NCI-H2029 treated with DMSO at 0.1 percent for 48 hours (cell line): Measurements from ENCODE around the gene CCSAP.
"Not testable (repeated sequence)": the region's sequence is repeated elsewhere in the genome, so short reads cannot be mapped to it uniquely, and the experiment has no call there.

Source experiments
- DNase-seq: peaks from one replicate; lab custom pipeline; 2025; lab: John Stamatoyannopoulos, UW

Gene CCSAP

DNA sequence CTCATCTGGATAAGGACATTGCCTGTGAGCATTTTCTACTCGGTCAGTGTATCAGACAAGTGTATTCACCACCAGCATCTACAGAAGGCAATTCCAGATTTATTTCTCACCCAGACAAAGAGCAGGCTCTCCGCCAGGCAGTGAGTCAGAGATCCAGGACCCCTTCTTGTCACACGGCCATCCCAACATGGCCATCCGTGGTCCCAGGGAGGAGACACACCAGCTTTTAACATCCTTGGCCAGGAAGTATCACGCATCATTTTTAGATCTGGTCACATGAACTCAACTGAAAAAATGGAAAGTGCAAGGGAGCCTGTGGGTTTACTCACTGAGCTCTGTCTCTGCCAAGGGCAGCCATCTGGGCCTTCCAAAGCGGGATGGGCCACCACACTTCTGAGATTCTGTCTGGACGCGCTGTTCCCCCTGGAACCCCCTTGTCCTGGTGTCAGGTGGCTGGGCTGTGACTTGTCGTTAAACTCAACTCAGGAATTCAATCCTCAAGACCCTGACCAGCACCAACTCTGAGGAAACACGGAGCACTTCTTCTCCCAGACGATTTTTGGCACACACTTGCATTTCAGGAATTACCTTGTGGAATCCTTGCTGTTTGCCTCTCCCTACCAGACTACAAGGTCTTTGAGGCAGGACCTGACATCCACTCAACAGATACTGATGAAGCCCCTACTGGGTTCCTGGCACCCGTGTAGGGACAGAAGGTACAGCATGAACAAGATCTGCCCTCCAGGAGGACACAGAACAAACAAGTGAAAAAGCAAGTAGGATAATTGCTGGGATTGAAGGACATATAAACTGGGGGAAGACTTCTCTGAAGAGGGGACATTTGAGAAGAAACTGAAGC, 21.6 kb upstream of the CCSAP start:
- no peak for DNase-seq

DNA sequence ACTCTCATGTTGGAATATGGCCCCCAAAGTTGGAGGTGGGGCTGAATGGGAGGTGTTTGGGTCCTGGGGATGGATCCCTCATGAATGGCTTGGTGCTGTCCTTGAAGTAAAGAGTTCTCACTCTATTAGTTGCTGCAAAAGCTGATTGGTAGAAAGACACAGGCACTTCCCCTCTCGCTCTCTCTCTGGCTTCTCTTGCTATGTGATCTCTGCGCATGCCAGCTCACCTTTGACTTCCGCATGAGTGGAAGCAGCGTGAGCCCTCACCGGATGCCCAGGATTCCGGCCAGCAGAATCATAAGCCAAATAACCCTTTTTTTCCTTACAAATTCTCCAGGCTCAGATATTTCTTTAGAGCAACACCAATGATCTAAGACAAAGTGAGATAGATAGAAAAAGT, 20.9 kb upstream of the CCSAP start:
- DNase-seq = no peak

DNA sequence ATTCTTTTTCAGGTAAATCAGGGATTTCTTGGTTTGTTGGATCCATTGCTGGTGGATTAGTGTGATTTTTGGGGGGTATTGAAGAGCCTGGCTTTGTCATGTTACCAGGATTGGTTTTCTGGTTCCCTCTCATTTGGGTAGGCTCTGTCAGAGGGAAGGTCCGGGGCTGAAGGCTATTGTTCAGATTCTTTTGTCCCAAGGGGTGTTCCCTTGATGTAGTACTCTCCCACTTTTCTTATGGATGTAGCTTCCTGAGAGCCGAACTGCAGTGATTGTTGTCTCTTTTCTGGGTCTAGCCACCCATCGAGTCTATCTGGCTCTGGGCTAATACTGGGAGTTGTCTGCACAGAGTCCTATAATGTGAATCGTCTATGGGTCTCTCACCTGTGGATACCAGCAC, 17.6 kb upstream of the CCSAP start:
- no peak for DNase-seq

DNA sequence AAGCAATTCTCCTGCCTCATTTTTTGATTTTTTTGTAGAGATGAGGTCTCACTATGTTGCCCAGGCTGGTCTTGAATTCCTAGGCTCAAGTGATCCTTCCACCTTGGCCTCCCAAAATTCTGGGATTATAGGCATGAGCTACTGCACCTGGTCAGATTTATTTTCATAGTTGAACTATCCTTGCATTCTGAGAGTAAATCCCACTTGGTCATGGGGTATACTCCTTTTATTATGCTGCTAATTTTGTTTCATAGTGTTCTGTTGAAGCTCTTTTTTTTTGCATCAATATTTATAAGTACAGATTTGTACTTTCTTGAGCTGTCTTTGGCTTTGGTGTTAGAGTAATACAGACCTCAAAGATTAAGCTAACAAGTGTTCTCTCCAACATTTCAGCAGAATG, 12.8 kb upstream of the CCSAP start:
- DNase-seq = no peak

DNA sequence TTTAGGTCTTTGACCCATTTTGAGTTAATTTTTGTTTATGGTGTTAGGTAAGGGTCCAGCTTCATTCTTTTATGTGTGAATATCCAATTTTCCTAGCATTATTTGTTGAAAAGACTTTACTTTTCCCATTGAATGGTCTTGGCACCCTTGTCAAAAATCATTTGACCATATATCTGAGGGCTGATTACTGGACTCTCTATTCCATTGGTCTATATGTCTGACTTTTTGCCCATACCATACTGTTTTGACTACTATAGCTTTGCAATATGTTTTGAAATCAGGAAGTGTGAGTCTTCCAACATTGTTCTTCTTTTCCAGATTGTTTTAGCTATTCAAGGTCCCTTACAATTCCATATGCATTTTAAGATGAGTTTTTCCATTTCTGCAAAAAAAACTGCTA, 11.4 kb upstream of the CCSAP start:
- DNase-seq = no peak

DNA sequence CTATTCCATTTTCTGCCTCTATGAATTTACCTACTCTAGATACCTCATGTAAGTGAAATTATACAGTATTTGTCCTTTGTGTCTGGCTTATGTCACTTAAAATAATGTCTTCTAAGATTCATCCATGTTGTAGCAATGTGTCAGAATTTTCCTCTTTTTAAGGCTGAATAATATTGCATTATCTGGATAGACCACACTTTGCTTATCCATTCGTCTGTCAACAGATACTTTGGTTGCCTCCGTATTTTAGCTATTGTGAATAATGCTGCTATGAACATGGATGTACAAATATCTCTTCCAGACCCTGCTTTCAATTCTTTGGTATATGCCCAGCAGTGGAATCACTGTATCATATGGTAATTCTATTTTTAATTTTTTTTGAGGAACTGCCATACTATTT, 10.1 kb upstream of the CCSAP start:
- no peak for DNase-seq

DNA sequence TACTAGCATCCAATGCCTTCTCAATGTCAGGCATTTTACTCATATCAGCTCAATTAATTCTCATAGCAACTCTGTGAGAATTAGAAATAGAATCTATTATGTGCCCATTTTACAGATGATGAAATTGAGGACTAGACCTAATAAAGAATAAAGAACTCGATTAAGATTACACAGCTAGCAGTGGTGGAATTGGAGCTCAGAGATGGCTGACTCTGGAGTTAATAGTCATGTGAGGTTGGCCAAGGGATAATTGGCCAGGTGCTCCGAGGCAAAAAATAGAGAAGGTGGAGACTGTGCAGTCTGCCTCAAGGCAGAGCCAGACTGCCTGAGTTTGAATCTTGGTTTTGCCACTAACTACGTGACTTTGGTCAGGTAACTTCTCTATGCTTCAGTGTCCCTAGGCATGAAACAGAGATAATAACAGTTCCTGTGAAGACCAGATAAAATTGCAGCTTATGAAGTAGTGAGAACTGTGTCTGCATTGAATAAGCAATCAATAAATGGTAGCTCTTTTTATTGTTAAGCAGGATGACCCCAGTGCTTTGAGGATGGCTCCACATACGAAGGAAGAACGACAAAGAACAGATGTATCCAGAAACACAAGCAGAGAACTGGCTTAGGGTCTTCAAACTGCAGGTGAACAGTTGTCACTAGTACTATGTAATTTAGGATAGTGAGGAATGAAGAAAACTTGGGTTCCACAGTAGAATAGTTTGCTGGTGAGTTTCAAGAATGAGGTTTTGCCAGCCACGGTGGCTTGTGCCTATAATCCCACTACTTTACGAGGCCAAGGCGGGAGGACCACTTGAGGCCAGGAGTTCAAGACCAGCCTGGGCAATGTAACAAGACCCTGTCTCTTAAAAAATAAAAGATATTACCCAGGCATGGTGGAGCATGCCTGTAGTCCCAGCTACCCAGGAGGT, 6.9 kb upstream of the CCSAP start:
- no peak for DNase-seq

DNA sequence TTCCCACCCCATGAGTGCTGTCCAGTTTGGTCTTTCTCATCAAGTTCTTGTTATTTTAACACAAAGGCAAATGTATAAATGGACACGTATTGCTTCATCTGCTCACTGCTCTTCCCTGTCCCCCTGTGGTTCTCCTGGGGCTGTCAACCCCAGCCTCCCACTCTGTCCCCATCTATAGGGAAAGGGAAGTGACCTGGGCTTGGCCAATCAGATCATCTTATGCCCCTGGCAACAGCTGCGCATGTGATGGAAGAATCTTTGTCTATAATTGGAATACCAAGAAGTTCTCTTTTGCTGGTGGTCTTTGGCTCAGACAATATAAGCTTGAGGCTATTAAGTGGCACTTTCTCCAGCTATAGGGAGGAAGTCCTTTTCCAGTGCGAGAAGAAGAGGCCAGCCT, 4.7 kb upstream of the CCSAP start:
- no peak for DNase-seq

DNA sequence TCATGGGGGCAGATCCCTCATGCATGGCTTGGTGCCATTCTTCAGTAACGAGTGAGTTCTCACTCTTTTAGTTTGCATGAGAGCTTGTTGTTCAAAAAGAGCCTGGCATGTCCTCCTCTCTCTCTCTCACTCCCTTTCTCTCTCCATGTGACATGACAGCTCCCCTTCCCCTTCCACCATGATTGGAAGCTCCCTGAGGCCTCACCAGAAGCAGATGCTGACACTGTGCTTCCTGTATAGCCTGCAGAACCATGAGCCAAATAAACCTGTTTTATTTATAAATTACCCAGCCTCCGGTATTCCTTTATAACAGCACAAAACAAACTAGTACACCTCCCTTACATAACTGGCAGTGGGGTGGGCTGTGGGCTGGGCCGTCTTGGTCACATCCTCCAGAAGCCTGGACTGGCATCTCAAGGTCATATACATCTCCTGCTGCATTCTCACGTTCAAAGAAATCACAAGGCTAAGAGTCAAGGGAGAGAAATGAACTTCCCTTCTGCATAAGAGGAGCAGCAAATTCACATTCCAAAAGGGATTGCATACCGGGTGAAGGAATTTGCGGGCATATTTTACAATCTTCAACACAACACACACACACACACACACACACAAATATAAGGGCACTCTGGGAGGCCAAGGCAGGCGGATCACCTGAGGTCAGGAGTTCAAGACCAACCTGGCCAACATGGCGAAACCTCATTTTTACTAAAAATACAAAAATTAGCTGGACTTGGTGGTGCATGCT, 2.3 kb upstream of the CCSAP start:
- DNase-seq = no peak

DNA sequence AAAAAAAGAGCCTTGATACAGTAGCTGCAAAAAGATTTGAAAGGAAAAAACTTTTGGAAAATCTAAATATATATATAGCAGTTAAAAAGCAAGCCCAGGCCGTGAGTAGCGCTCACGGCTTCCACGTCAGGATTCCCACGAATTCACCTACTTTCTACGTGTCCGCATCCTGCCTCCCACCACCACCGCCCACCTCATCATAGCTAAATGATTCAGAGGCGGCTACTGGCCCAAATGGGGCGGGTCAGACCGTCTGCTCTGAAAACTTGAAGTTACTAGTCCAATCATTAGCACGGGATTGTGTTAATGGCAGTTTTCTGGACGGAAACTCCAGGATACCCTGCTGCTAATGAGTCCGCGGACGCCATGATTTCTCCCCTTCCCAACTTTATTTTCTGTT, 1.3 kb upstream of the CCSAP start:
- no peak for DNase-seq

DNA sequence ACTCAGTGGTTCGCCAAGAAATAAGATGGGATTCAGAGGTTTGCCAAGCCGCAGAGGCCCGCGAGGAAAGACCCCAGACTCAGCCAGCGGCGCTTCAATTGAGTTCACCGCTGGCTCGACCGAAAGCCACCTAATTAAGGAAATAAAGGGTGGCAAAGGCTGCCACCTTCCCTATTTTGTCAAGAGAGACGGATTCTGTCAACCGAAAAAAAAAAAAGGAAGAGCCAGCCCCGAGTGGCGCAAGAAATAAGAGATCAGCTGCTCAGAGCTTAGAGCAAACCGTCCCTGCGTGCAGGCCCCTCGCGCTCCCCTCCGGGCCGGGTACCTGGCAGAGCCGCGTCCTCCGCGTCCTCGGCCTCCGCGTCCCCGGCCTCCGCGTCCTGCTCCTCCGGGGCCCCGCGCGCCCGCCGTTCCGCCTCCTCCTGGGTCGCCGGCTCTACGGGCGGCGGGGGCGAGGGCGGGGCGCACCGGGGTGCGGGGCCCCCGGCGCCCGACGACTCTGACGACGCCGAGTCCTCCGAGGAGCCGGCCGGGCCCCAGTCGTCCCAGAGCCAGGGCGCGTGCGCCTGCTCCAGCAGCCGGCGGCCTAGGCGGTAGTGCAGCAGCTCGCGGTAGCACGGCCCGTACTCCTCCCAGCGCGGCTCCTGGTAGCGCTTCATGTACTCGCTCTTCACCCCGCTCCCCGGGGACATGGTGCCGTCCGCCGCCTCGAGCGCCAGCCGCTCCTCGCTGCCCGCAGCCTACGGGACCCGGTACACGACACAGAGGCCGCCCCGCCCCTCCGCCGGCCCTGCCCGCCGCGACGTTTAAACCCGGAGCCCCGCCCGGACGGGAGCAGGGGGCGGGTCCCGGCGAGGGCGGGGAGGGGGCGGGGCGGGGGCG, 832 bp downstream of the CCSAP start:
- no peak for DNase-seq

DNA sequence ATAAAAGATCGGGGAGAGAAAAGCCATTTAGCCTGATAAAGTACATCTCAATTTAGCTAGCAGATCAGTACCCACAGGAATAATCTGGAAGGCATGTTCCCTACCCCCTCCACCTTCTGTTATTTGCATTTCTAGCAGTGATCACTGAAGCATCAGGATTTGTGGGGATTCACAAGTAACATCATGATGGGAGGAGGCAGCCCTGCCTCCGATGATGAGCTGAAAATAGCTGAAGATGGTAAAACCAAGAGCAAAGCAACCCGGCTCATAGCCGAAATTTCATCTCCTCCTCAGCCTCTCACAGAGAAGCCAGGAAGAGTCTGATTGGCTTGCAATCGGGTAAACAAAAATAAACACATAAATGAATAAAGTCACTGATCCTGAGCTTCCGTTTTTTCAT, 2.4 kb downstream of the CCSAP start:
- DNase-seq = no peak

DNA sequence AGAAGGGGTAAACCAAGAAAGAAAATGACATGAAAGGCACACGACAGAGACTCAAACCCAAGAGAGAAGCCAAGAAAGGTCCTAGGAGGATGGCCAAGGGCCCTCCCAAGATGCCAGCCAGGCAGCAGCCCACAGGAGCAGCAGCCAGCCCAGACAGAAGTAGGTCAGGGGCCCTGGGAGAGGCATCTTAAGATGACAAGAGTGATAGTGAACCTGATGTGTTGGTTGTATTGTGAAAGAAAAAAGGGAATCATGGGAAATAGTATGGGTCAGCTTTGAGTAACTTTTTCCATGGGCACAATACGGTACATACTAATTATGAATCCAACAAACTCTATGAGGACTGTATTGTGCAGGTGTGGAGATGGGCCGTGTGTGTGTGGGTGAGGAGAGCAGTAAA, 3.3 kb downstream of the CCSAP start:
- no peak for DNase-seq

DNA sequence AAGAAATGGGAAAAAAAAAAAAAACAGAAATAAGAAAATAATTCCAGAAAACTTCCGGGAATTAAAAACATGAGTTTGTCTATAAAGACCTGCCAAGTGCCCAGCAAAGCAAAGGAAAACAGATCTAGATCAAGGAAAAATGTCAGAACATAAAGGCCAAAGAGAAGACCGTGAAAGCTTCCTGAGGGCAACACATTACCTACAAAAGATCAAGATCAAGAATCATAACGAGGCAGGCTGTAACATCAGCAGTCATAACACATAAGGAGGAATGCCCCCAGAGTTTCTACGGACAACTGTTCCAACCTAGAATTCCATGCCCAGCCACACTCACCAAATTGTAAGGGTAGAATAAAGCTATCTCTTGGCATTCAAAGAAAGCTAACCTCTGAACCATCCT, 3.8 kb downstream of the CCSAP start:
- no peak for DNase-seq

DNA sequence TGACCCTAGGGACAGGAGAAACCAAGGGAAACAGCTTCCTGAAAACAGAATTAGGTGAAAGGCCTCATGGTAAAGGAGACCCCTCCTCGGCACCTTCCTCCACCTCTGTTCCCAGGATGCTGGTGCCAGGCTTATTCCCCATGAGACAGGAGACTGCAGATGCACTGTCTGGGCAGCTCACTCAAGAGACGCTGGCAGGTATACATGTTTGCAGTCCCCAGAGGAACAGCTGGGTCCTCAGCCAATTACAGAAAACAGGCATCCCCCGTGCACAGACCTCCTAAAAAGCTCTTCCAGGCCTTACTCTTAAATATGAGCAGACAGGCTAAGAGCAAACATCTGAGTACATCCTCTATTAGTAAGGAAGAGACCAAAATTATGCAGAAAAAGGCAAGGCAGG, 6.5 kb downstream of the CCSAP start:
- no peak for DNase-seq

DNA sequence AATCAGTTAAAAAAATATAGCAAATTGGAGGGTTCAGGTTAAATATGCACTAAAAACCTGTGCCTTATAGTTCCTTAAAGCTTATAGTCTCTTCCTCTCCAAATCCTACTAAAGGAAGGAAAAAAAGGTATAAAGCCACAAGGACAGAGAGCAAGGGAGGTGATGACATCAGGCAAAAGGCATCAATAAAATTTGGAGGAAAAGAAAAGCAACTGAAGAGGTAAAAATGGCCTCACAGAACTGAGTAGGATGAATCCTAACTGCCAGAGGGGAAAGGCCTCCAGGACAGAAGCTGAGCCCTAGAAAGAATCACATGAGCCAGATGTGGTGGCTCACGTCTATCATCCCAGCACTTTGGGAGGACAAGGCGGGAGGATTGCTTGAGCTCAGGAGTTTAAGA, 8.1 kb downstream of the CCSAP start:
- no peak for DNase-seq

DNA sequence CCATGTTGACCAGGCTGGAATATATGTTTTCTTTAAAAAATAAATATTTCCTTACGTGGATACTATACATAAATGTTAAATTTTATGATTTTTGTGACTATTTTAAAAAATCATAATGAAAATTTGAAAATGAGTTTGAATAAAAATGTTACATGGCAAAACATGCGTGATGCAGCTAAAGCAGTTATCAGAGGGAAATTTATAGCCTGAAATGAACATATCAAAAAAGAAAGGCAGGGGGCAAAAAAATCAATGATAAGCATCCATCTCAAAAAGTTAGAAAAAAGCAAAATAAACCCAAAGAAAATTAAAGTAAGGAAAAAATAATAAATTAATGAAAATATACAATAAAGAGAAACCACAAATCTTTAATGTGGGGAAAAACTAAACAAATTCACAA, 8.6 kb downstream of the CCSAP start:
- no peak for DNase-seq

DNA sequence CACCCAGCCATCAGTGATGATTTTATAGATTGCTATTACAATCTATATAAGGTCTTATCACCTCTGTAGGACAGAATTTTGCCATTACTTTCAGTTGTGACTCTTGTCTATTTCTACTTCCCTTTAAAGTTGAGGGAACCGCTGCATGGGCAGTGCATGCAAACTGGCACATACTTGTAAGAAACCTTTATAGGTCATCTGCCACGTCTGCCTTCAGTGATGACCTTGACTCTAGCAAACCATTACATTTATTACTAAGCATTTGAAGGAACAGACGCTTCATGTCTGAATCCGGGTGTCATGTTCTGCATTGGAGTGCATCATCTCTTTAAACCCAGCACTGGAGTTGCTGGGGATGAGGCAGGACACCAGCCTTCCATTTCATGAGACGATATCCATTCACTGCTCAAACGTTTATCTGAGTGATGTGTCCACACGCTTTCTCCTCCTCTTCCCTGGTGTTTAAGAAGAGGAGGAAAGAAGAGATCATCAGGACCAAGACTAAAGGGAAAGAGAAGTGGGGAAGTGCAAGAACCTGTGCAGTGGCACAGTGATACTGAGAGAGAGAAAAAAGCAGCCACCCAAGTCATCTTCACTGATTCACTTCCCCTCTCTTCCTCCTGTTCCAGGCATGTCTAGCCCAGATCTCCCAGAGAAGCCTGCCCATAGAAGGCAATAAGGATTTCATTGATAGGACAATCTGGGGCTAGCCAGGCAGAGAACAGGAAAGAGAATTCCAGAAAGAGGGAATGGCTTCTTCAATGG, 14.1 kb downstream of the CCSAP start:
- DNase-seq = no peak

DNA sequence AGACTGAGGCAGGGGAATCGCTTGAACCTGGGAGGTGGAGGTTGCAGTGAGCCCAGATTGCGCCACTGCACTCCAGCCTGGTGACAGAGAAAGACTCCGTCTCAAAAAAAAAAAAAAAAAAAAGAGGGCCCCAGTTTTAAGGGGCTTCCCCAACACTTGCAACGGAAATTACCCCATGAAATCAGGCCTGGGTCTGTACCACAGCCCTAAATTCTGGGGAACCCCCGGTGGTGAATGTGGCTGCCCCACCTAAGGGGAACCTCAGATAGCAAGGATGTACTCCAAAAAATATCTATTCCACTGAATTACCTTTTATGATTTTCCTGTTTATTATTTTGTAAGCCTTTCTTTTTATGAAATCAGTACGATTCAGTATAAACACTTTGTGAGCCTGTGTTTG, 15.1 kb downstream of the CCSAP start:
- DNase-seq = not testable (repeated sequence)

DNA sequence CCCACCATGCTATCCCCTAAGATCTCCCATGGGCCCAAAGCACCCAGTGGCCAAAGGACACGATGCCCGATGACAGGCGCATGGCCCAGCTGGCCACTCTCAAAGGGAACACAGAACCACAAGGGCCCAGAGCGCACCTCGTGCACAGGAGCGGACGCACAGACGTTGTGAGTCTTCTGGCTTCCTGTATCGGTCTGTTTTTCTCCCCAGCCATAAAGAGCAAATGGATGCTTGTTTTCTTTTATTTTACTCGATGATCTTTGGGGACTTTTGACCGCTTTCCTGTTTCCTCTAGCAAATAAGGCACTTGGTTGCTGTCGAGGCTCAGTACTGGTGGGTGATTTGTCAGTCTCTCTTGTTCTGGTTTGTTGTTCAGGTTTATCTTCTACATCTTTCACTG, 16.2 kb downstream of the CCSAP start:
- DNase-seq = no peak
